ENCODE data around the gene GGCT.
A peak's percentile ranks its signal among the peaks of the same experiment; 100 is the strongest.

Gene GGCT

GRCh38 chr7:30478349-30479201 lies 26.1 kb downstream of the GGCT start, which contains the start of gene NOD1:
Gene NOD1 (minus strand): TSS chr7:30478784. CDS start chr7:30456921, 21,863 bp downstream.
- peak; percentile 75 to 93 (median 88) for DNase-seq

- DNase-seq: peak; percentile 66 to 83 (median 72)
Measured at GRCh38 chr7:30476459-30477145, 28.0 kb downstream of the GGCT start.

GRCh38 chr7:30475580-30475979 lies 29.0 kb downstream of the GGCT start:
- no peak for DNase-seq

- DNase-seq: no peak
Measured at GRCh38 chr7:30474893-30475292, 29.7 kb downstream of the GGCT start.

- no peak for DNase-seq
Measured at GRCh38 chr7:30474485-30474884, 30.1 kb downstream of the GGCT start.

GRCh38 chr7:30473903-30474302 lies 30.7 kb downstream of the GGCT start:
- no peak for DNase-seq

GRCh38 chr7:30472784-30473775 lies 31.5 kb downstream of the GGCT start:
- peak in 1 of 4 experiments; percentile 25 for DNase-seq

GRCh38 chr7:30472081-30472783 lies 32.4 kb downstream of the GGCT start:
- no peak for DNase-seq

GRCh38 chr7:30471205-30471604 lies 33.4 kb downstream of the GGCT start:
- no peak for DNase-seq

- DNase-seq: no peak
Measured at GRCh38 chr7:30470771-30471170, 33.9 kb downstream of the GGCT start.

- DNase-seq: no peak
Measured at GRCh38 chr7:30470163-30470770, 34.4 kb downstream of the GGCT start.

- no peak for DNase-seq
Measured at GRCh38 chr7:30469303-30469702, 35.3 kb downstream of the GGCT start.

GRCh38 chr7:30468791-30469190 lies 35.8 kb downstream of the GGCT start:
- no peak for DNase-seq

GRCh38 chr7:30468041-30468440 lies 36.6 kb downstream of the GGCT start:
- DNase-seq: peak in 2 of 4 experiments; percentile 38 to 42

GRCh38 chr7:30467271-30467670 lies 37.4 kb downstream of the GGCT start:
- no peak for DNase-seq

- DNase-seq: no peak
Measured at GRCh38 chr7:30466266-30466665, 38.4 kb downstream of the GGCT start.

GRCh38 chr7:30465811-30466180 lies 38.8 kb downstream of the GGCT start:
- DNase-seq: no peak

GRCh38 chr7:30465046-30465810 lies 39.4 kb downstream of the GGCT start:
- DNase-seq: peak in 1 of 4 experiments; percentile 15

- DNase-seq: peak; percentile 45 to 70 (median 58)
Measured at GRCh38 chr7:30464231-30464671, 40.4 kb downstream of the GGCT start.

- peak; percentile 51 to 77 (median 66) for DNase-seq
Measured at GRCh38 chr7:30463405-30464145, 41.1 kb downstream of the GGCT start.
